ENCODE results near the gene C17orf78.
"Not testable (repeated sequence)": the region's sequence is repeated elsewhere in the genome, so short reads cannot be mapped to it uniquely, and the experiment has no call there.

The C17orf78 gene

GRCh38 chr17:37392024-37392590 lies 16.3 kb downstream of the C17orf78 start:
- Mint-ChIP-seq H3K4me1 (peaks cover 8% of the 10 kb centered on the region), H3K27me3 (ENCODE audit: low read depth) (no peaks in the 10 kb centered on the region), H3K4me3 (no peak overlapping the region), H3K36me3 (ENCODE audit: low read depth) (no peaks in the 10 kb centered on the region), H3K9me3 (no peaks in the 10 kb centered on the region), H3K27ac (no peak overlapping the region)
- no peak for TF ChIP-seq CTCF (IDR thresholded peaks at IDR 0.05; ENCODE audit: unreplicated experiment in 3 of 3)

DNA sequence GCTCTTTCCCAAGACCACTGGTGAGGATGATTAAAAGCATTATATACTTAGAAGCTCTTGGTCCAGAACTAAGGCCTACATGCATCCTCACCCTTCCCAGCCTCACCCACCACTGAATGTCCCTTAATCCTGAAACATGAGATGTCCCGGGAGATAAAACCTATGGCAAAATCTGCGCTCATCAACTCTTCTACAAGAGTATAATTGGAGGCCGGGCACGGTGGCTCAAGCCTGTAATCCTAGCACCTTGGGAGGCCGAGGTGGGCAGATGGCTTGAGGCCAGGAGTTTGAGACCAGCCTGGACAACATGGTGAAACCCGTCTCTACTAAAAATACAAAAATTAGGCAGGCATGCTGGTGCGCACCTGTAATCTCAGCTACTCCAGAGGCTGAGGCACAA lies 17.6 kb downstream of the C17orf78 start:
- Mint-ChIP-seq H3K27me3 (ENCODE audit: low read depth) (no peaks in the 10 kb centered on the region), H3K9me3 (no peaks in the 10 kb centered on the region), H3K36me3 (ENCODE audit: low read depth) (no peaks in the 10 kb centered on the region), H3K4me3 (no peak overlapping the region), H3K4me1 (peaks cover 11% of the 10 kb centered on the region), H3K27ac (no peak overlapping the region)
- TF ChIP-seq CTCF (IDR thresholded peaks at IDR 0.05; ENCODE audit: unreplicated experiment in 3 of 3), result no peak

DNA sequence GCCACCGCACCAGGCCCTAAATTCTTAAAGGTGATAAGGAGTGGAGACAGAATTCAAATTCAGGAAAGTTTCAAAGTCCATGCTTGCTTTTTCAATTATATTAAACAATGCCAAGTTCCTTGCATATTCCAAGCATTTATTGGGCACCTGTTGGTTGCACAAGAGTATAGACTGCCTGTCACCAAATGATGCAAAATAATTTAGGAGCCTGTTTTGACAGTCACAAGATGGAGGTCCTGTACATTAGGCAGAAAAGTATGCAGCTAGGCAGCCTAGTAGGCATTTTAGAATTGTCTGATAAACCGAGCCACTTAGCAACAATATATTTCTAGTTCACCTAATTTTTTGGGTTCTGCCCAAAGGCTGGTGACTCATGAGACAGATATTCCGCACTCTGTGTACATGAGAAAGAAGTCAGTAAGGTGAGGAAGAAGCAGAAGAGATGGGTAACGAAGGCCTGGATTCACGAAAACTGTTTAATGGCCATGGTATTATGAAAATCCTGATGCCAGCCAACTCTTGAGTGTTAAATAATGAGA lies 23.5 kb downstream of the C17orf78 start:
- no peak for TF ChIP-seq CTCF (IDR thresholded peaks at IDR 0.05; ENCODE audit: unreplicated experiment in 3 of 3)
- Mint-ChIP-seq H3K36me3 (ENCODE audit: low read depth) (peaks cover 4% of the 10 kb centered on the region), H3K4me1 (peaks cover 4% of the 10 kb centered on the region), H3K4me3 (no peak overlapping the region), H3K27ac (no peak overlapping the region), H3K9me3 (no peaks in the 10 kb centered on the region), H3K27me3 (ENCODE audit: low read depth) (no peaks in the 10 kb centered on the region)

DNA sequence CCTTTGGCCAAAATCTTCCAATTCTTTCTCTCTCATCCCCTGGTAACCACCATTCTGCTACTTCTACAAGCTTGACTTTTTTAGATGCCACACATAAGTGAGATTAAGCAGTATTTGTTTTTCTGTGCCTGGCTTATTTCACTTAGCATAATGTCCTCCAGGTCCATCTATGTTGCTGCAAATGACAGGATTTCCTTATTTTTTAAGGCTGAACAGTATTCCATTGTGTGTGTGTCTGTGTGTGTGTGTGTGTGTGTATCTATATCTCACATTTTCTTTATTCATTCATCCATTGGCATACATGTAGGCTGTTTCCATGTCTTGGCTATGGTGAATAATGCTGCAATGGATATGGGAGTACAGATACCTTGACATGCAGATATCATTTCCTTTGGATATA lies 24.7 kb downstream of the C17orf78 start:
- Mint-ChIP-seq H3K27me3 (ENCODE audit: low read depth) (no peaks in the 10 kb centered on the region), H3K4me1 (peaks cover 12% of the 10 kb centered on the region), H3K9me3 (no peaks in the 10 kb centered on the region), H3K4me3 (no peak overlapping the region), H3K27ac (no peak overlapping the region), H3K36me3 (ENCODE audit: low read depth) (peaks cover 4% of the 10 kb centered on the region)
- no peak for TF ChIP-seq CTCF (IDR thresholded peaks at IDR 0.05; ENCODE audit: unreplicated experiment in 3 of 3)

DNA sequence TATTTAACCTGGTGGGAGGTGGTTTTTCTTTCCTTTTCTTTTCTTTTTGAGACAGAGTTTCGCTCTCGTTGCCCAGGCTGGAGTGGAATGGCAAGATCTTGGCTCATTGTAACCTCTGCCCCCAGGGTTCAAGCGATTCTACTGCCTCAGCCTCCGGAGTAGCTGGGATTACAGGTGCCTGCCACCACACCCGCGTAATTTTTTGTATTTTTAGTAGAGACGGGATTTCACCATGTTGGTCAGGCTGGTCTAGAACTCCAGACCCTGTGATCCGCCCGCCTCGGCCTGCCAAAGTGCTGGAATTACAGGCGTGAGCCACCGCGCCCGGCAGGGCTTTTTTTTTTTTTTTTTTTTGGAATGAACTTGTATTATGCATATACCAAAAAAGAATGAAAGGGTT lies 29.7 kb downstream of the C17orf78 start:
- Mint-ChIP-seq H3K27ac (peak overlapping the region; percentile 96 to 98 (median 97)), H3K4me1 (peaks cover 22% of the 10 kb centered on the region), H3K4me3 (peak overlapping the region; percentile 97 to 99 (median 98))
- not testable (repeated sequence) for H3K36me3 Mint-ChIP-seq (ENCODE audit: low read depth); H3K9me3 Mint-ChIP-seq; H3K27me3 Mint-ChIP-seq (ENCODE audit: low read depth)

GRCh38 chr17:37405955-37406634 lies 30.3 kb downstream of the C17orf78 start:
- H3K4me3 Mint-ChIP-seq, result peak overlapping the region; percentile 97 to 99 (median 98)
- H3K27ac Mint-ChIP-seq, result peak overlapping the region; percentile 96 to 98 (median 97)
- peaks cover 13% of the 10 kb centered on the region for H3K36me3 Mint-ChIP-seq (ENCODE audit: low read depth)
- no peaks in the 10 kb centered on the region for H3K9me3 Mint-ChIP-seq
- no peak for TF ChIP-seq CTCF (IDR thresholded peaks at IDR 0.05; ENCODE audit: unreplicated experiment in 3 of 3)
- no peaks in the 10 kb centered on the region for H3K27me3 Mint-ChIP-seq (ENCODE audit: low read depth)
- peaks cover 22% of the 10 kb centered on the region for H3K4me1 Mint-ChIP-seq
